ENCODE results near the gene KIF2A. TPM values are rescaled to one million over a fixed set of nuclear protein-coding genes. Genes with fewer than 3 reads are reported as not detected.
"Not testable (repeated sequence)": the region's sequence is repeated elsewhere in the genome, so short reads cannot be mapped to it uniquely, and the experiment has no call there.

KIF2A gene
- total RNA-seq, 1 donor from 2014 or later = 58.5 TPM

DNA sequence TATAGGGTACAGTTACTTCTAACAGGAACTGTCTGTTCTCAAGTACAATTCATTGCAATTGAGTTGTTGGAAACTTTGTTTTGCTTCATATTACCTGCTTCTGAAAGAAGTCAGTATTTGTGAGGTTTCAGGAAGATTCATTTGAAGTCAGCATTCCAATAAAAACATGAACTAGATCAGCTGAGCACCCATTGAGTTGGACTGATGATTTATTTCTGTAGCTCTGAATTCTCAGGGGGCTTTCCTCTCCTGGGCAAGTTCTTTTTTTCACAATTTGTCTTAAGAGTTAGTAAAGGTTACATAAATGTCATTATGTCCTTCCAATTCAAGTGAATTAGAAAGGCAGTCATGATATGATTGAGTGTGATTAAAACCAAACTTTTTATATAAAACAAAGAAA, 16.2 kb upstream of the KIF2A start:
- Mint-ChIP-seq H3K36me3 (no peaks in the 10 kb centered on the region), H3K9me3 (no peaks in the 10 kb centered on the region), H3K4me1 (ENCODE audit: unreplicated experiment) (no peaks in the 10 kb centered on the region), H3K27me3 (peaks cover 9% of the 10 kb centered on the region), H3K27ac (no peak overlapping the region), H3K4me3 (no peak overlapping the region)
- TF ChIP-seq, protein P1, sequence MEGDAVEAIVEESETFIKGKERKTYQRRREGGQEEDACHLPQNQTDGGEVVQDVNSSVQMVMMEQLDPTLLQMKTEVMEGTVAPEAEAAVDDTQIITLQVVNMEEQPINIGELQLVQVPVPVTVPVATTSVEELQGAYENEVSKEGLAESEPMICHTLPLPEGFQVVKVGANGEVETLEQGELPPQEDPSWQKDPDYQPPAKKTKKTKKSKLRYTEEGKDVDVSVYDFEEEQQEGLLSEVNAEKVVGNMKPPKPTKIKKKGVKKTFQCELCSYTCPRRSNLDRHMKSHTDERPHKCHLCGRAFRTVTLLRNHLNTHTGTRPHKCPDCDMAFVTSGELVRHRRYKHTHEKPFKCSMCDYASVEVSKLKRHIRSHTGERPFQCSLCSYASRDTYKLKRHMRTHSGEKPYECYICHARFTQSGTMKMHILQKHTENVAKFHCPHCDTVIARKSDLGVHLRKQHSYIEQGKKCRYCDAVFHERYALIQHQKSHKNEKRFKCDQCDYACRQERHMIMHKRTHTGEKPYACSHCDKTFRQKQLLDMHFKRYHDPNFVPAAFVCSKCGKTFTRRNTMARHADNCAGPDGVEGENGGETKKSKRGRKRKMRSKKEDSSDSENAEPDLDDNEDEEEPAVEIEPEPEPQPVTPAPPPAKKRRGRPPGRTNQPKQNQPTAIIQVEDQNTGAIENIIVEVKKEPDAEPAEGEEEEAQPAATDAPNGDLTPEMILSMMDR (conservative IDR thresholded peaks at IDR 0.05) = no peak
- DNase-seq (ENCODE audit: extremely low spot score, unreplicated experiment) = no peak

DNA sequence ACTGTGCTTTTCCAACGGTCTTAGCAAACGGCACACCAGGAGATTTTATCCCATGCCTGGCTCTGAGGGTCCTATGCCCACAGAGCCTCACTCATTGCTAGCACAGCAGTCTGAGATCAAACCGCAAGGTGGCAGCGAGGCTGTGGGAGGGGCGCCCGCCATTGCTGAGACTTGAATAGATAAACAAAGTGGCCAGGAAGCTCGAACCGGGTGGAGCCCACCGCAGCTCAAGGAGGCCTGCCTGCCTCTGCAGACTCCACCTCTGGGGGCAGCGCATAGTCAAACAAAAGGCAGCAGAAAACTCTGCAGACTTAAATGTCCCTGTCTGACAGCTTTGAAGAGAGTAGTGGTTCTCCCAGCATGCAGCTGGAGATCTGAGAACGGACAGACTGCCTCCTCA, 14.2 kb upstream of the KIF2A start:
- TF ChIP-seq, protein P1 (conservative IDR thresholded peaks at IDR 0.05) = peak; percentile 35
- H3K9me3 Mint-ChIP-seq; H3K27me3 Mint-ChIP-seq; H3K4me3 Mint-ChIP-seq; H3K27ac Mint-ChIP-seq; H3K4me1 Mint-ChIP-seq (ENCODE audit: unreplicated experiment); H3K36me3 Mint-ChIP-seq; DNase-seq (ENCODE audit: extremely low spot score, unreplicated experiment): not testable (repeated sequence)

- no peaks in the 10 kb centered on the region for H3K36me3 Mint-ChIP-seq
- no peak overlapping the region for H3K4me3 Mint-ChIP-seq
- DNase-seq (ENCODE audit: extremely low spot score, unreplicated experiment) = no peak
- H3K9me3 Mint-ChIP-seq = no peaks in the 10 kb centered on the region
- H3K4me1 Mint-ChIP-seq (ENCODE audit: unreplicated experiment) = no peaks in the 10 kb centered on the region
- no peak overlapping the region for H3K27ac Mint-ChIP-seq
- TF ChIP-seq, protein P1 (conservative IDR thresholded peaks at IDR 0.05) = no peak
- H3K27me3 Mint-ChIP-seq = no peaks in the 10 kb centered on the region
Observed at GRCh38 chr5:62296998-62297397, 9.0 kb upstream of the KIF2A start.

GRCh38 chr5:62298118-62298517, 7.9 kb upstream of the KIF2A start:
- Mint-ChIP-seq H3K4me3 (no peak overlapping the region), H3K27me3 (no peaks in the 10 kb centered on the region), H3K27ac (no peak overlapping the region), H3K4me1 (ENCODE audit: unreplicated experiment) (no peaks in the 10 kb centered on the region), H3K9me3 (no peaks in the 10 kb centered on the region), H3K36me3 (no peaks in the 10 kb centered on the region)
- TF ChIP-seq, protein P1 (conservative IDR thresholded peaks at IDR 0.05) = no peak
- DNase-seq (ENCODE audit: extremely low spot score, unreplicated experiment) = no peak

- Mint-ChIP-seq H3K36me3 (no peaks in the 10 kb centered on the region), H3K4me3 (no peak overlapping the region), H3K9me3 (no peaks in the 10 kb centered on the region), H3K27ac (no peak overlapping the region), H3K27me3 (no peaks in the 10 kb centered on the region), H3K4me1 (ENCODE audit: unreplicated experiment) (no peaks in the 10 kb centered on the region)
- no peak for DNase-seq (ENCODE audit: extremely low spot score, unreplicated experiment)
- TF ChIP-seq, protein P1 (conservative IDR thresholded peaks at IDR 0.05) = no peak
Observed at GRCh38 chr5:62299101-62299500, 6.9 kb upstream of the KIF2A start.

- no peaks in the 10 kb centered on the region for H3K27me3 Mint-ChIP-seq
- no peaks in the 10 kb centered on the region for H3K36me3 Mint-ChIP-seq
- DNase-seq (ENCODE audit: extremely low spot score, unreplicated experiment) = no peak
- H3K4me1 Mint-ChIP-seq (ENCODE audit: unreplicated experiment) = no peaks in the 10 kb centered on the region
- H3K27ac Mint-ChIP-seq = no peak overlapping the region
- no peaks in the 10 kb centered on the region for H3K9me3 Mint-ChIP-seq
- H3K4me3 Mint-ChIP-seq = no peak overlapping the region
- TF ChIP-seq, protein P1 (conservative IDR thresholded peaks at IDR 0.05) = no peak
Observed at GRCh38 chr5:62299600-62299999, 6.4 kb upstream of the KIF2A start.

All from type B pancreatic cell (in vitro differentiated cells).